ENCODE results near the gene OR6A2.

GRCh38 chr11:6799402-6799801 lies at the start of gene OR6A2:
- TF ChIP-seq, protein P1, sequence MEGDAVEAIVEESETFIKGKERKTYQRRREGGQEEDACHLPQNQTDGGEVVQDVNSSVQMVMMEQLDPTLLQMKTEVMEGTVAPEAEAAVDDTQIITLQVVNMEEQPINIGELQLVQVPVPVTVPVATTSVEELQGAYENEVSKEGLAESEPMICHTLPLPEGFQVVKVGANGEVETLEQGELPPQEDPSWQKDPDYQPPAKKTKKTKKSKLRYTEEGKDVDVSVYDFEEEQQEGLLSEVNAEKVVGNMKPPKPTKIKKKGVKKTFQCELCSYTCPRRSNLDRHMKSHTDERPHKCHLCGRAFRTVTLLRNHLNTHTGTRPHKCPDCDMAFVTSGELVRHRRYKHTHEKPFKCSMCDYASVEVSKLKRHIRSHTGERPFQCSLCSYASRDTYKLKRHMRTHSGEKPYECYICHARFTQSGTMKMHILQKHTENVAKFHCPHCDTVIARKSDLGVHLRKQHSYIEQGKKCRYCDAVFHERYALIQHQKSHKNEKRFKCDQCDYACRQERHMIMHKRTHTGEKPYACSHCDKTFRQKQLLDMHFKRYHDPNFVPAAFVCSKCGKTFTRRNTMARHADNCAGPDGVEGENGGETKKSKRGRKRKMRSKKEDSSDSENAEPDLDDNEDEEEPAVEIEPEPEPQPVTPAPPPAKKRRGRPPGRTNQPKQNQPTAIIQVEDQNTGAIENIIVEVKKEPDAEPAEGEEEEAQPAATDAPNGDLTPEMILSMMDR (IDR thresholded peaks at IDR 0.05): no peak
- TF ChIP-seq POLR2AphosphoS5 (IDR thresholded peaks at IDR 0.05): no peak
